ENCODE data around the gene BEND3.

DNA sequence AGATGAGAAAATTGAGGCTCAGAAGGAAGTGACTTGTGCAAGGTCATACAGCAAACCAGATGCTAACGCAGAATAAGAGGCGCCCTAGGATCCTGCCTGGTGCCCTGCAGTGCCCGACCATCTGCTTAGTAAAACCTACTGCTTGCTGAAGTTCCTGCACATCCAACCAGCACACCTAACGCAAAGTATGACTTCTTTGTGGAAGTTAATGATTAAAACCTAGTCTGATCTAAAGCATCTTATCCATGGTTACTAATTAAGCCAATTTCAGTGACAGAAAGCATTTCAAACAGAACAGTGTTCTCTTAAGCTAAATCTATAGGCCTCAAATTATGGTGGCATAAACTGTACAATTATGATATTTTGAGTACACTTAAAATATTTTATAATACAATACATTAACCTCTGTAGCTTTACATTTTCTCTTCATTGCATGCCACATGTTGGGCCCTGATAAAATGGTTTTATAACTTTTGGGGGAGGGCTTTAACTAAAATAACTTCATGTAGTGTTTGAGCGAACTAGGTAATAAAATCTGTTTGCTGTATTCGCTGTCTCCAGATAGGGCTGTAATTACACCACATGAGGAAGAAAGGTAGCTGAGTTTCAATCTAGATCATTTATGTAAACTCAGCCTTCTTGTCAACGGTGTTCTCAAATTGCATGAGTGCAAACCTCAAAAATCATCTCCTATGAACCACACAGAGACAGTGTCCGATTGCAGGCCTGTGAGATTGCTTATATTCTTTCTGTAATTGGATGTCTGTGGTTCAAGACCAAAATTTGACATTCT, 37.5 kb upstream of the BEND3 start:
- TF ChIP-seq CTCF (IDR thresholded peaks at IDR 0.05) = no peak
- no peak for TF ChIP-seq POLR2A (IDR thresholded peaks at IDR 0.05)

Measured in Peyer's patch (tissue), 4 donors.